Activated T-helper 1 cell treated with anti-CD3 and anti-CD28 coated beads, Interleukin-2, amount 50 U/mL, for 16 hours (primary cell): ENCODE results near the gene FMN1.

ENCODE experiments used
- DNase-seq, 2 donors: peaks; one replicate each; pipeline ENCODE4 v3.0.0-alpha.2; 2020; ENCODE audit warnings: low read depth in 1 of 2, low spot score in 1 of 2

FMN1 gene

DNA sequence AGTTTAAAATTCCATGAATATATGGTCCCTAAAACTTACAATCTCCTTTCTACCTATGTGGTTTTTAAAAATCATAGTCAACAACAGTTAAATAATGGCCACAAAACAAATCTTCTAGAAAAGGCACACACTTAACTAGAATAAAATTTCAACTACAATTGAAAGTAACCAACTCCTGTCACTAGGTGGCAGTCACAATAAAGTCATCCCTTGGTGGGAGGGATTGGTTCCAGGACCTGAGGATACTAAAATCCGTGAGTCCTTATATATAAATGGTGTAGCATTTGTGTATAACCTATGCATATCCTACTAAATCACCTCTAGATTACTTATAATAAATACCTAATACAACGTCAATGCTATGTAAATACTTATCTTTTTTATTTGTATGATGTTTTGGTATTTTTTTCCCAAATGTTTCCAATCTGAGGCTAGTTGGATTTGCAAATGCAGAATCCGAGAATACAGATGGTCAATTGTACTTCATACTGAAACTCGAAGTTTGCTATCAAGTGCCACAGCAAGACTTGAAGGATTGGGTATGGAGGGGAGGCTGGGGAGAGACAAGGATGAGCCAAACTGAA, 172.6 kb downstream of the FMN1 start:
- DNase-seq: no peak

DNA sequence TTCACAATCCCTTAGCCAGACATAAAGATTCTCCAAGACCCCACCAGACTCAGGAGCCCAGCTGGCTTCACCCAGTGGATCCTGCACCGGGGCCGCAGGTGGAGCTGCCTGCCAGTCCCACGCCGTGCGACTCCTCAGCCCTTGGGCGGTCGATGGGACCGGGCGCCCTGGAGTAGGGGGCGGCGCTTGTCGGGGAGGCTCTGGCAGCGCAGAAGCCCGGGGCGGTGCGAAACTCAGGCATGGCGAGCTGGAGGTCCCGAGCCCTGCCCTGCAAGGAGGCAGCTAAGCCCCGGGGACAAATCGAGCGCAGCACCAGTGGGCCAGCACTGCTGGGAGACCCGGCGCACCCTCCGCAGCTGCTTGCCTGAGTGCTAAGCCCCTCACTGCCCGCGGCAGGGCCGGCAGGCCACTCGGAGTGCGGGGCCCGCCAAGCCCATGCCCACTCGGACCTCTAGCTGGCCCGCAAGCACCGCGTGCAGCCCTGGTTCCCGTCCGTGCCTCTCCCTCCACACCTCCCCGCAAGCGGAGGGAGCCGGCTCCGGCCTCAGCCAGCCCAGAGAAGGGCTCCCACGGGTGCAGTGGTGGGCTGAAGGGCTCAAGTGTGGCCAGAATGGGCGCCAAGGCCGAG, 175.0 kb downstream of the FMN1 start:
- no peak for DNase-seq

DNA sequence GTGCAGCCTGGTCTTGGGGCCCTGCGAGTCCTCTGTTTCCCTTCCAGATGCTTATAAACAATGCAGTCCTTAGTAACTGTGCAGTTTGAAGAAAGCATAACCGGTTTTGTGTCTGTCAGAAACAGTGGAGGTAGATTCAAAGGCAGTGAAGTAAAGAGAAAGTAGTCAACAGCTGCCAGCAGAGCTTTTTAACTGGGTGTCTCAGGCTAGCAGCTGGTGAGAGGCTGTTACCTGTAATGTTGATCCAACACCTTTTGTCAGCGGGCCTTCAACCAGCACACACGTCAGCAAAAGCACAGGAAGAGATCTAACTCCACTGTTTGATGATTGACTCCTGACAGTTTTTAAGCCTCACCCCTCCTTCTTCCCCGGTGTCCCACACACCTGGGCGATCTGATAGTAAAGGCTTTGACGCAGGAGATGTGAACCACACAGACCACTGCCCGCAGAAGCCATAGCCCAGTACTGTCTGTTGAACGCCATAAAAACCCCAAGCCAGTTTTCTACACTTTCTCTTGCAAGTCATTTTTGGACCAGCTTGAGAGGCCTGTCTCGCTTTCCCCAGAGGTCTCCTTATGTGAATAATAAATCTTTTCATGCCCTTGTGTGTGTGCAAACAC, 178.0 kb downstream of the FMN1 start:
- no peak for DNase-seq

DNA sequence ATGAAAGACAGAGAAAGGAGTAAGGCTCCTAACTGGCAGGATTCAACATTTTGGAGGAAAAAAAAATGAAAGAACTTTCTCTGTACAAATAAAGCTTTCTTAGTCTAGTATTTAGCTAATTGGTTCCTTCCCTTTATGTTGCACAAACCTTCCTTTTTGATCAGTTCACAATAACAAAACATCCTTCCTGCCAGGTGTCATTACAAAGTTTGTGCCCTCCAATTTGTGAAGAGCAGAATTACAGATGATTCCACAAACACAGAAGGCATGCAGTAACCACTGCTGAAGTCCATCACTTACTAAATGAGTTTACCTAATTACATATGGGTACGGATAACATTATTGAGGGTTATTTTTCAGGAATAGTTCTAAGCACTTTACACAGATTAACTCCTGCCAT, 179.9 kb downstream of the FMN1 start:
- no peak for DNase-seq

DNA sequence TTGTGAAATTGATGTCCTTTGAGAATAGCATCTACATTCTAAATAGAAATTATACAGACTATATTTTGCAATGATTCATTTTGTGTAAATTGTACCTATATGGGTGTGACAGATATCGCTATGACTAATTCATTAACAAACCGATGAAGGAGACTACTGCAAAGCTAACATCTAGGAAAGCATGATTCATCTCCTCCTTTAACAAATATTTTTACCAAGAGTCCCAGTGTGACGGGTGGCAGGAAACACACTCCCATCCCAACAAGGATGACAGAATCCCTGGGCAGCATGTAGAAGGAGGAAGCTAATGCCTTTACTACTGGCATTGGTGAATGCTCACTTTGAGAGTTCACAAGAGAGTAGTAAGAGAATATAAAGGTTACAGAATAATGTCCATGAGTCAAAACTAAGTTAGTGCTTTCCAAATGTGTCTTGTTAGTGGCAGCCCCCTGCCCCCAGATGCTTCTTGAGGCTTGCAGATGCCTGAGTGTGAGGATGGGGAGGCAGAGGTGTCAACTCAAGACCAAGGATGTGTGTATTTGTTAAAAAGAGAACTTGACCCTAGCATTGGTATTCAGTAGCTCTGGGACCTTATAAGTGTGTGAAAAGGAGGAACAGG, 180.6 kb downstream of the FMN1 start:
- no peak for DNase-seq

DNA sequence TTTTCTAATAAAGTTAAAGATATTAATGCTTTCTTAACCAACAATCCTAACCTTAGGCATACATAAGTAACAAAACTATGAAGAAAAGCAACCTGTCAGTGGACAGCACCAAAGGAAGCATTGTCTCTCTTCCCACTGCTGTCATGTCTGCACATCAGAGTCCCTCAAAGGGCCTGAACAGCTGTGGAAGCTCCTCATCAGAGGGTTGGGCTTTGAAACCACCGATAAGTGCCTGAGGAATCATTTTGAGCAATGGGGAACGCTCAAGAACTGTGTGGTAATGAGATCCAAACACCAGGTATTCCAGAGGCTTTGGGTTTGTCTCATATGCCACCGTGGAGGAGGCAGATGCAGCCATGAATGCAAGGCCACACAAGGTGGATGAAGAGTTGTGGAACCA, 182.5 kb downstream of the FMN1 start:
- DNase-seq: no peak

DNA sequence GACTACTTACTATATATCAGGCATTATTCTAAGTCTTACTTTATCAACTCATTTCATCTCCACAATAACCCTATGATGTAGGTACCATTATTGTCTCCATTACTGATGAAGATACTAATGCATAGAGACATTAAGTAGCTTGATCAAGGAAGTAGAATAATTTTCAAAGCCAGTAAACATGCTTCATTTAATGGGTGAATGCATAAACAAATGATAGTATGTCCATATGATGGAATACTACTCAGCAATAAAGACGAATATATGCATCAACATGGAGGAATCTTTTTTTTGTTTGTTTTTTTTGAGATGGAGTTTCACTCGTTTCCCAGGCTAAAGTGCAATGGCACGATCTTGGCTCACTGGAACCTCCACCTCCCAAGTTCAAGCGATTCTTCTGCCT, 184.9 kb downstream of the FMN1 start:
- DNase-seq: no peak

DNA sequence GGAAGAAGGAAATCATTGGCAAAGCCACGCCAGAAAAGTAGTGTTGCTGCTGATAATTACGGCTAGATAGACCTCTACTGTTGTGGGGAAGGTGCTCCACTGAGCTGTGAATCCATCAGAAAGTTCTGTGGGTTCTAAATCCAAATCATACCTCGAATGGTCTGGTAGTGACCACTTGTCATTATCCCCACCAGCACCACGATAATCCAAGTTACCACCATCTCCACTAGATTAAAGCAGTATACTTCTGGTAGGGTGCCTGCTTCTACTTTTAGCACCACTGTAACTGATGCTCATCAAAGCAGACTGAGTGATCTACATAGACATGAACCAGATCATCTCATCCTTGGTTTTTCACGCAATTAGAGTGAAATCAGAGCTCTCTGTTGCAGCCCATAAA, 185.5 kb downstream of the FMN1 start:
- no peak for DNase-seq

DNA sequence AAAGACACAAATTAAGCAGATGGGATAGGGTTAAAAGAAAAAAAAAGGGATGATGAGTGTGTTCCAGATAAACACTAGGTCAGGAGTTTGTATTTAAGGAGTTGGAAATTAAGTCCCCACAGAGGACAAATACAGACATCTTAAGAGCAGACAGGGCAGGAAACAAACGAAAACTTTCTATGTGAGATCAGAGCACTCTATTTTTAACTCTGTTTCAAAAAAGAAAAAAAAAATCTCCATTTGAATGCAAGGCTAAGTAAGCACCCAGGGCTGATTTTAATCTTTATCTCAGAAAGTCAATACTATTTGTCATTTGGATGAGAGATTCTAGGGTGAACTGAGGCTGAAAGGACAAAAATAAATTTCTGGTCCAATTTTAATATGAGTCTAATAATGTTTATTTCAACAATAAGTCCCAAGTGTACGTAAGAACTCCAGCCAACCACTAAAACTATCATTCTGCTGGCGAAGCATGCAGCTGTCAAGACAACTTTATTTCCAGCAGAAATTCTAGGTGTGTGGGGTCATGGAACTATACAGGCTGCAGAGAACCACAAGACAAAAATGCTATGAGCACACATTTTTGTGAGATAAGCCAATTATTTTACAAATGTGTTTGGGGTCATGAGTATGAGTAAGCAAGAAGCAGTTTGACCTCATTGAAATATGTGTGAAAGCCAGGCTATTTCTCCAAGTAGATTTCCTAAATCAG, 186.1 kb downstream of the FMN1 start:
- DNase-seq: no peak

DNA sequence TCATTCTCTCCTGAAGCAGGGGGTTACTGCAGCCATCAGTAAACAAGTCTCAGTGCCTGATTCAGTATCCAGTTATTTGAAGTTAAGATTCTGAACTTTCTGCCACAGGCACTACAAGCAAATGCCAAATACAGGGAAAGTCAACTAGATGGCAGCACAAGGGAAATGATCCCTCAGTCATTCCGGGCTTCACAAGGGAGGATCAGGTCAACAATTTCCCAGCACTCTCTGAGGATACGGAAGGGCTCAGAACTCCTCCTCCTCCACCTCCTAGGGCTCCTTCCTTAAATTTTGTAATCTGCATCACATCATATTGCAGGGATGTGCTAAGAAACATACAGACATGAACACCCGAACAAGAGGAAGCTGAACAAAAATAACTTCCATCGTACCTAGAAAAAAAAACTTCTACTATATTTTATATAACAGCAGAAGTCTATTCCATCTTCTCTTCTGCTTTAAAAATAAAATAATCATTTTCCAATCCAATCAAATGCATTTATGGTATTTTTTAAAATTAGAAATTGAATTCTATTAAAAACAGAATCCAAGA, 187.1 kb downstream of the FMN1 start:
- DNase-seq: no peak

DNA sequence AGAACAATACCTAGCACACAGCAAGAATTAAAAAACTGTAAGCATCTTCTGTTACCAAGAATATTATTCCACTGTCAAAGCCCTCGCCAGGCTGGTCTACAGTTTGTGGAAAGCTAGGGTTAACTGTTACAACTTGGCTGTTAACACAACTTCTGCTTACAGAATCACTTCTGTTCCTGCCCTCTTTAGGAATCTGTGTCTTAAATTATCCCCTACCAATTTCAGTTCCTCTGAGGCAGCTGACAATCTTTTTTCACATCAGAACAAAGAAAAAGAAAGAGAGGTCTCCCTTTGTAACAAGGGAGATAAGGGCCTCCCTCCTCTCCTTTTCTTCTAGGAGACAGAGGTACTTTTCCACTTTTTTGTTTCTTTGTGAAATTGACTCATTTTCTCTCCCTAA, 188.9 kb downstream of the FMN1 start:
- no peak for DNase-seq

DNA sequence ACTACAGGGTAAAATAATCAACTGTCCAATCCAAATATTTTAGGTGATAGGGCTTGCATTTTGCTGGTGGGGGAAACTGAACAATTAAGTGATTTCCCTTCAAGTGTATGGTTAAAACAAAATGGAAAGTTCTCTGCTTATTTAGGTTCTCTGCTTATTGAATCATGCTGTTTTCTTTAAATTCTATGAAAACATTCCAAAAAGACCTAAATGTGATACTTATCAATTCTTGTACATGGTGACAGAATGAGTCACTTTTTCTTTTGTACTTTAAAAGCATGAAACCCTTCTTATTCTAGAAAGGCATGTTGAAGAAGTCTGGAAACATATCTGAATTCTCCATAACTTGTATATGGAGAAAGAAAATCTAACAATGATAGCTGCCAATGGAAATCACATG, 192.6 kb downstream of the FMN1 start:
- no peak for DNase-seq

DNA sequence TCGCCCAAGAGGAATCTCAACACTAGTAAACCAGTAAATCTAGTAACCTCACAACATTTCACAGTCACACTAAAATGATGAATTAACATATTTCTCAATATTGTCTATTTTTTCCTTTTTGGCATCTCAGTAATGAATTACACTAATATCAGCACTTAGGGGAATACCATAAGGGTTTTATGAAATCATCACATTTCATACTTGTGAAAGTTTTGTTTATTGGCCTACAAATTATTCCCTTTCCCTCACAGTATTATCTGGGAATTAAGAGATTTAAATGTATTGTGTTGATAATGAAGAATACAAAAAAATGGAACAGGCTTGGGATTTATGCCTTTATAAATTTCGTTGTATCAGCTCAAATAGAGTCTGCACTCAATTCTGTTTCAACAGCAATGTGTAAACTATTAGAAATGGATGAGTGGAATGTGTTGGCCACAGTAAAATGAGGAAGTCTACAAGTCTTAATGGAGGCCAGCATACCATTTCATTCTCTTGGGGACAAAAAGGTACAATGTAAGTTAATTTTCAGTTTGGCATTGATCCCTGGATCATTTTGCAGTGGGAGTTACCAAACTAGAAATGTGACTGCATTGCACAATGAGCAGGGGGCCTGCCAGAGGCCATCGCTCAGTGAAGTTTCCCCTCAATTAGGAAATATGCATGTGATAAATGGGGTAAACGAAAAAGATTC, 195.4 kb downstream of the FMN1 start:
- DNase-seq: no peak

DNA sequence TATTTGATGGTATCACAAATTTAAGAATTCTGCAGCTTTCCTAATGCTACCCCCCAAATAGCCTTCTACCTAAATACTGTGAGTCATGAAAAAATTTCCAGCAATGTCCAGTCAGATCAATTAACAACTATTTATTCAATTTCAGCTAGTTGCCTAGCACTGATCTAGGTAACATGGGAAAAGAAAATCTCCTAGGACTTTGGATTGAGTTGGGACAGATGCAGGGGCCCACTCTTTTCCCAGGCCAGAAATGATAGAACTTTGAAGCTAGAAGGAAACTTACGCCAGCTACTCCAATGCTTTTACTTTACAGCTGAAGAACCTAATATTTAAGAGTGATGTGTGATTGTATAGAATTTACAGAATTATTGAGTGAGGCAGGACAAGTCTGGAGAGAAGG, 196.3 kb downstream of the FMN1 start:
- no peak for DNase-seq

DNA sequence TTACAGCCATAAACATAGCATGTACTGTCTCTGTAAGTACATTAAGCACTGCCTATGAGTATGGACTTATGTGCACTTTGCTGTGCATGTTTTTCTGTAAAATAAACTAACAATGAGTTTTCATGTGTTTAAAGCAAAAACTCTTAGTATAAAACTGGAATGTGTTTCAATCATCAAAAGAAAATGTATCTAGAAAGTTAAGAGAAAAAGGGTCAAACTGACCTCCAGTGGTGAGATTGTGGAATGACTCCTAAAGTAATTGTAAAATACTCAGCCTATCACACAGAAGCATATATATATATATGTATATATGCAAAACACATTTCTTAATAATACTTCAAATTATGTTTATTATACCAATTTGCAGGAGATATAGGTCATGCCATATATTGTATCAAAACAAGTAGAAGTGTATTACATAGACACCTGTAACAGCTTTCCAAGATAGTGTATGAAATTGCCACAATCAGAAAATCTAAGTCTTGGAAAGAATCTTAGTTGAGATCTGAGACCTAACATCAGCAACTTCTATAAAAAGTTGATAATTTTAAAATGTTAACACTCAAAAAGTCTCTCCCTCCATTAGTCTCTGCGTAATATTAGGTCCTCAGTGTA, 199.6 kb downstream of the FMN1 start:
- no peak for DNase-seq

DNA sequence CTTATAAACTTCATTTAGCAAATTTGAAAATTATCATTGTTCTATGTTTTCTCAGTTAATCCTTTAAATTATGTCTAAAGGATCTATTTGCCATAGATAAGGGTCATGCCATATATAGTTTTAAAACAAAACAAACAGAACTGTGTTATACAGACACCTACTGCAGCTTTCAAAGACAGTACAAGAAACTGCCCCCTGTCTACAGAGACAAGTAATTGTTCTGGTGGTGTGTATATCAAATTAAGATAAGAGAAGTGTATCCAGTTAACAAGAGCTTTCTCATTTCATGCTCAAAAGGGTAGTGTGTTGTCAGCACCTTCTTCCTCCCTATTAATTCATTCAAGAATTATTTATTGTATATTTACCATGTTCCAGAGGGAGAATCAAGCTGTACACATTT, 201.2 kb downstream of the FMN1 start:
- no peak for DNase-seq

DNA sequence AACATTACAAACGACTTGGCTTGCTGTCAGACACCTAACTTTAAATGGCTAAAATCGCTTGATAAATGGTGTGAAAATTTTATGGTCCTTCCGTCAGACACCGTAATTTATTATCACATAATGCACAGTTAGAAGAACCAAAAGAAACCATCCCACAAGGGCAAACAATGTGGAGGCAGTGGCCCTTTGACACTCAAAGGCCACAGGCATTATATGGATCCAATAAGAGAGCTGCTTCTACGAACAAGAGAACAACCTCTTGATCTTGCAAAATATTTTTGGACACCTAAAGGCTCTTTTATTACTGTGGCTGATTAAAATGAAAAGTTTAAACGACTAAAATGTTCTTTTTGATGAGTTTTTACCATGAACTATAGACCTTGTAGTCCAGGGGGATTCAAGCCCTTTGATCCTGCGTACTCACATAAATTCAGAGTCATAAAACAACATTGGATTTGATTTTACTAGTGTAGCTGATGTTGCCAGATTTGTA, 202.8 kb downstream of the FMN1 start:
- no peak for DNase-seq

DNA sequence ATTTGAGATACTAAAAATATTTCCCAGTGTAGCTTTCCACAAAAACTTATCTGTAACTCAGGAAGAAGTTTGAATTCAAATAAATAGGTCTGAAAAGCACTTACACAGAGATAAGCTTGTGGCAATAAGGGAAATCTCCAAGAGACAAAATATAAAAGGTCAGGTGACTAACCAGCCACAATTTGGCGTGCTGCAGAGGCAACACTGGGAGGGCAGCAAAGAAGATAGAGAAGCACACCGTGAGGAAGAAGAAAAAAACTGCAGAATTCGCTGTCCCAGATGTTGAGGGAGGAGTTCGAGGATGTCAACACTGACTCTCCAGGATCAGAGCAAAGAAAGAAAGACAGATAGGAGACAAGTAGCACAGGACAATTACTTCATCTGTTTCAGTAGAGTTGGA, 204.4 kb downstream of the FMN1 start:
- no peak for DNase-seq

DNA sequence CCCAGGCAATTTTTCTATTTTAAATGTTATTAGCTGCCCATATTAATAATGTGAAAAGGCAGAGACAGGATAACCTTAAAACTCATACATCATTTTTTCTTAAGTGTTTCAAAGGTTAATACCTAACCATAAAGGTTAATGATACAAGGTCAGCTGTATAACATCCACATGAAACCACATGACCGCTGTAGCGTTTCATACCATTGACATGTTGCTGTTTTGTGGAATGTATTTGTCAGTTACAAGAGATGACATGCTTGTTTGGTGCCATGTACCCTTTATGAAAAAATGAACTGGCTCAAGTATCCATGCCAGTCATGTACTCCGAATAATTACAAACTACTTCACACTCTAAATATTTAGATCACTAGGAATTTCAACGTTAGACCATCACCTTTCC, 207.4 kb downstream of the FMN1 start:
- DNase-seq: no peak

DNA sequence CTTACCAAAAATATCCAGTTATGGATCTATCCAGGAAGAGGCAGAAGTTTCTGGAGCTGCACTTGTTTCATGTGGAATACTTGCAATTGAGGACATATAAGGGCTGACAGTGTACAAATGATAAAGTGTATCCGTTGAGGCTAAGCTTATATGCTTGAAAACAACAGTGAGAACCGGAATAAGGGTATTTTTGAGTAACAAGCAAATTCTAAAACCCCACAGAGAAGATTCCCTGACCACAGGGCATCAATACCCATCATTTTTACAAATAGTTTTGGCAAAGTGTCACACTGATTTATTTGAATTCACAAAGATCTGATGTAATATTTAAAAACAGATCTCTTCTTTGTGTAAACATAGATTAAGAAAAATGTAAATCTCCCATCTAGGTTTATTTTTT, 208.4 kb downstream of the FMN1 start:
- no peak for DNase-seq
